PC-3 (cell line): ENCODE measurements around the gene SLC43A3. TPM values are rescaled to one million over a fixed set of nuclear protein-coding genes. Genes with fewer than 3 reads are reported as not detected.

Experiments used
- ATAC-seq: fragments of 200-7000 bp; cut with Tn5 transposase; 2 replicates; pipeline ENCODE4 v1.9.1; 2020; ENCODE audit warnings: mild to moderate bottlenecking, moderate library complexity
- BruUV-seq: library from RNA; stranded (reverse); fragments of 400-500 nt; replicated peaks from 2 replicates; lab custom pipeline; 2021; lab: Mats Ljungman, UMichigan
- CTCF ChIA-PET: fragments of 300-600 bp; sonication (Branson Sonifier 250); formaldehyde crosslinking; loops from one replicate; lab custom pipeline; 2022; ENCODE audit warnings: antibody characterized with exemption; lab: Charles Lee
- POLR2A ChIA-PET: fragments of 300-600 bp; sonication (Branson Sonifier 250); formaldehyde crosslinking; loops from one replicate; lab custom pipeline; 2022; ENCODE audit warnings: antibody characterized with exemption; ENCODE audit not compliant: unreplicated experiment; lab: Charles Lee
- DNase-seq: peaks from one replicate; pipeline ENCODE4 v3.0.0-alpha.2; 2015
- H2AFZ ChIP-seq: fragments of 300-600 bp; sonication (generic); 2 replicates; pipeline ENCODE4 v1.6.0; 2016; ENCODE audit warnings: antibody characterized with exemption, low read length
- H3F3A ChIP-seq: fragments of 300-600 bp; sonication (generic); one replicate; pipeline ENCODE4 v1.6.0; 2017; ENCODE audit warnings: antibody characterized with exemption, low read length, control low read depth, mild to moderate bottlenecking; ENCODE audit not compliant: unreplicated experiment
- H3K27ac ChIP-seq: fragments of 300-600 bp; sonication (generic); 2 replicates; pipeline ENCODE4 v1.5.1; 2016; ENCODE audit warnings: mild to moderate bottlenecking, low read length
- H3K27me3 ChIP-seq: fragments of 300-600 bp; sonication (generic); 2 replicates; pipeline ENCODE4 v1.6.1; 2016; ENCODE audit warnings: low read length, mixed read lengths
- H3K36me3 ChIP-seq: fragments of 300-600 bp; sonication (generic); 2 replicates; pipeline ENCODE4 v1.6.1; 2016; ENCODE audit warnings: low read depth, mixed run types, low read length, mixed read lengths
- H3K4me1 ChIP-seq: fragments of 300-600 bp; sonication (generic); 2 replicates; pipeline ENCODE4 v1.5.1; 2016; ENCODE audit warnings: low read length; ENCODE audit not compliant: insufficient read depth
- H3K4me2 ChIP-seq: fragments of 300-600 bp; sonication (generic); 2 replicates; pipeline ENCODE4 v1.6.0; 2016; ENCODE audit warnings: low read length
- H3K4me3 ChIP-seq: fragments of 300-600 bp; sonication (generic); 2 replicates; pipeline ENCODE4 v1.5.1; 2016; ENCODE audit warnings: mild to moderate bottlenecking, low read length, mixed read lengths
- H3K79me2 ChIP-seq: fragments of 300-600 bp; sonication (generic); 2 replicates; pipeline ENCODE4 v1.6.1; 2017; ENCODE audit warnings: low read length, mixed read lengths
- H3K9ac ChIP-seq: fragments of 300-600 bp; sonication (generic); 2 replicates; pipeline ENCODE4 v1.6.0; 2016; ENCODE audit warnings: mild to moderate bottlenecking, low read length
- H3K9me2 ChIP-seq: fragments of 300-600 bp; sonication (generic); replicated peaks from 2 replicates; pipeline ENCODE4 v1.6.1; 2016; ENCODE audit warnings: mixed run types, low read length, mixed read lengths
- H3K9me3 ChIP-seq: fragments of 300-600 bp; sonication (generic); 2 replicates; pipeline ENCODE4 v1.6.1; 2016; ENCODE audit warnings: low read length, mixed read lengths
- H4K20me1 ChIP-seq: fragments of 300-600 bp; sonication (generic); 2 replicates; pipeline ENCODE4 v1.6.1; 2016; ENCODE audit warnings: low read length, mixed read lengths
- CTCF ChIP-seq: fragments of 300-600 bp; sonication (generic); conservative IDR thresholded peaks from 2 replicates; pipeline ENCODE4 v1.5.1; 2017; ENCODE audit warnings: antibody characterized with exemption, low read depth, mild to moderate bottlenecking, low read length
- EZH2 ChIP-seq: fragments of 300-600 bp; sonication (generic); IDR thresholded peaks from one replicate; pipeline ENCODE4 v1.6.1; 2017; ENCODE audit warnings: antibody characterized with exemption, mild to moderate bottlenecking, low read length; ENCODE audit not compliant: unreplicated experiment
- EZH2phosphoT487 ChIP-seq: fragments of 300-600 bp; sonication (generic); IDR thresholded peaks from 2 replicates; pipeline ENCODE4 v1.6.1; 2018; ENCODE audit warnings: mild to moderate bottlenecking, antibody characterized with exemption, low read length, borderline replicate concordance
- intact Hi-C: fragments of 100-400 bp; cut with micrococcal nuclease; formaldehyde crosslinking; loops from 2 replicates; pipeline ENCODE4 v1.9.0; 2023
- total RNA-seq: library from RNA; depleted of rRNA; stranded (reverse); fragments of >200 nt; gene quantifications from 2 replicates; pipeline ENCODE4 v1.2.3, GENCODE V29; 2014

Gene SLC43A3
- total RNA-seq, 1 experiment from 2014 or later: 35.0 TPM

GRCh38 chr11:57475671-57476046, 48.7 kb upstream of the SLC43A3 start:
- ChIA-PET POLR2A (interaction anchor here (0.6 kb wide), 1 partner anchor 797 kb away, joined by 3 read pairs; no protein-coding TSS in a partner anchor), CTCF (interaction anchor here (0.5 to 1.4 kb wide), 3 partner anchors 18 to 130 kb away, joined by 4 to 11 read pairs (median 7); no protein-coding TSS in a partner anchor)
- Histone ChIP-seq H3K9me2 (no peaks in the 10 kb centered on the region), H3K4me1 (peaks cover 29% of the 10 kb centered on the region), H3K4me3 (peak overlapping the region; percentile 61; the same call in 1 of the 2 replicates), H3K36me3 (no peaks in the 10 kb centered on the region), H3K4me2 (peak overlapping the region; percentile 83), H2AFZ (peak overlapping the region; percentile 84), H3K79me2 (no peaks in the 10 kb centered on the region), H3K9me3 (no peaks in the 10 kb centered on the region), H3K9ac (no peak overlapping the region), H4K20me1 (no peaks in the 10 kb centered on the region), H3K27ac (no peak overlapping the region), H3F3A (no peaks in the 10 kb centered on the region), H3K27me3 (no peaks in the 10 kb centered on the region)
- ATAC-seq: no peak
- intact Hi-C loops: loop anchor here (5.0 kb wide), 1 partner anchor 52 kb away; no protein-coding TSS in a partner anchor
- DNase-seq: no peak
- TF ChIP-seq EZH2: no peak
- TF ChIP-seq EZH2phosphoT487: no peak
- no peak for TF ChIP-seq CTCF
- BruUV-seq: TSS peak; percentile 29

- Histone ChIP-seq H4K20me1 (no peaks in the 10 kb centered on the region), H3F3A (no peaks in the 10 kb centered on the region), H3K9me2 (no peaks in the 10 kb centered on the region), H3K9ac (no peak overlapping the region), H3K27me3 (no peaks in the 10 kb centered on the region), H3K79me2 (no peaks in the 10 kb centered on the region), H3K27ac (no peak overlapping the region), H3K4me3 (no peak overlapping the region), H3K4me2 (no peak overlapping the region), H3K9me3 (no peaks in the 10 kb centered on the region), H3K4me1 (peaks cover 29% of the 10 kb centered on the region), H3K36me3 (no peaks in the 10 kb centered on the region), H2AFZ (no peak overlapping the region)
- TF ChIP-seq EZH2 (no peak), EZH2phosphoT487 (no peak), CTCF (no peak)
- ATAC-seq (no peak), DNase-seq (peak; percentile 29)
- ChIA-PET POLR2A (no interaction called here), CTCF (no interaction called here)
- intact Hi-C loops: loop anchor here (5.0 kb wide), 1 partner anchor 52 kb away; no protein-coding TSS in a partner anchor
- no TSS peak for BruUV-seq
Observed at GRCh38 chr11:57475191-57475590, 48.3 kb upstream of the SLC43A3 start.

- H3K9me2 ChIP-seq: no peaks in the 10 kb centered on the region
- H3K4me2 ChIP-seq: no peak overlapping the region
- no peaks in the 10 kb centered on the region for H4K20me1 ChIP-seq
- H3K9ac ChIP-seq: no peak overlapping the region
- no peaks in the 10 kb centered on the region for H3K79me2 ChIP-seq
- H3K4me1 ChIP-seq: peaks cover 29% of the 10 kb centered on the region
- no peak for DNase-seq
- ATAC-seq: no peak
- no peaks in the 10 kb centered on the region for H3K9me3 ChIP-seq
- H2AFZ ChIP-seq: no peak overlapping the region
- ChIA-PET CTCF (no interaction called here), POLR2A (no interaction called here)
- H3K27me3 ChIP-seq: no peaks in the 10 kb centered on the region
- intact Hi-C loops: loop anchor here (5.0 kb wide), 1 partner anchor 53 kb away; no protein-coding TSS in a partner anchor
- no peaks in the 10 kb centered on the region for H3K36me3 ChIP-seq
- no peak for TF ChIP-seq EZH2phosphoT487
- TF ChIP-seq CTCF: no peak
- TF ChIP-seq EZH2: no peak
- no peak overlapping the region for H3K4me3 ChIP-seq
- no TSS peak for BruUV-seq
- no peaks in the 10 kb centered on the region for H3F3A ChIP-seq
- H3K27ac ChIP-seq: no peak overlapping the region
Observed at GRCh38 chr11:57474803-57475115, 47.8 kb upstream of the SLC43A3 start.
